Kidney (tissue), 14 donors: ENCODE data around the gene DTWD2. TPM values are rescaled to one million over a fixed set of nuclear protein-coding genes. Genes with fewer than 3 reads are reported as not detected.
"Not testable (repeated sequence)": the region's sequence is repeated elsewhere in the genome, so short reads cannot be mapped to it uniquely, and the experiment has no call there.

Experiments used
- DNase-seq, 5 donors: peaks; one replicate each; pipeline ENCODE4 v3.0.0-alpha.2; 2013 to 2020
- FAIRE-seq: peaks from 2 replicates; lab custom pipeline; 2012; peaks lifted over from hg19 to GRCh38; lab: Jason Lieb, UNC
- H3K27ac ChIP-seq, 2 donors: one replicate each; pipeline ENCODE4 v1.7.0; 2013; ENCODE audit warnings: low read depth in 2 of 2, low read length in 2 of 2, inconsistent platforms in 1 of 2
- H3K27me3 ChIP-seq: one replicate; pipeline ENCODE4 v1.7.1; 2013; ENCODE audit warnings: low read length, inconsistent platforms; ENCODE audit not compliant: control insufficient read depth, insufficient read depth
- H3K36me3 ChIP-seq, 3 donors: one replicate each; pipeline versions ENCODE4 v1.7.0 to v1.7.1; 2013; ENCODE audit warnings: low read length in 3 of 3, control low read depth in 1 of 3, inconsistent platforms in 1 of 3; ENCODE audit not compliant: insufficient read depth in 3 of 3, control insufficient read depth in 2 of 3
- H3K4me1 ChIP-seq, 3 donors: one replicate each; pipeline versions ENCODE4 v1.7.0 to v1.7.1; 2013; ENCODE audit warnings: low read length in 3 of 3, inconsistent platforms in 1 of 3, low read depth in 1 of 3; ENCODE audit not compliant: control insufficient read depth in 2 of 3, insufficient read depth in 2 of 3
- H3K4me3 ChIP-seq, 3 donors: one replicate each; pipeline versions ENCODE4 v1.7.0 to v1.8.1; 2013; ENCODE audit warnings: low read length in 3 of 3, control low read depth in 1 of 3, inconsistent platforms in 1 of 3
- H3K9ac ChIP-seq, 3 donors: one replicate each; pipeline versions ENCODE4 v1.7.0 to v1.7.1; 2013; ENCODE audit warnings: low read length in 3 of 3, control low read depth in 1 of 3, inconsistent platforms in 1 of 3
- H3K9me3 ChIP-seq, 3 donors: one replicate each; pipeline versions ENCODE4 v1.7.0 to v1.7.1; 2013; ENCODE audit warnings: low read length in 3 of 3, control low read depth in 1 of 3, inconsistent platforms in 1 of 3; ENCODE audit not compliant: control insufficient read depth in 2 of 3, insufficient read depth in 1 of 3
- intact Hi-C: fragments of 100-400 bp; cut with DNase I; formaldehyde crosslinking; loops from one replicate; pipeline ENCODE4 v1.11.1; 2022
- polyA plus RNA-seq: library from polyadenylated mRNA; stranded (reverse); fragments of 350-450 nt; fragmentation: Illumina TruSeq; extraction: RNeasy Lipid Tissue Mini Kit (QIAGEN cat#74804); gene quantifications from one replicate; pipeline ENCODE4 v1.2.3, GENCODE V29; 2014; ENCODE audit warnings: low read depth, low replicate concordance; ENCODE audit not compliant: insufficient read depth
- total RNA-seq: library from RNA; stranded (reverse); fragmentation: NEBNext Ultra II Directional; extraction: Animal tissue kit (Norgen Biotek cat#: 25700); gene quantifications from one replicate; pipeline ENCODE4 v1.2.1, GENCODE V29; 2021
- TF ChIP-seq, protein P1 (sequence below): IDR thresholded peaks from 3 replicates; pipeline ENCODE4 v1.5.1; 2012; ENCODE audit warnings: mild to moderate bottlenecking, moderate library complexity, borderline replicate concordance; ENCODE audit not compliant: insufficient read depth; ENCODE audit errors: extremely low read depth
- donor health status: control.
- donor health status: control.
- donor health status: control.
- donor health status: control.
- donor health status: control.
- donor health status: DM: yes; HTN: yes; CAD: no.
- donor health status: Normal renal cell carcinoma (clear cell type).

Gene DTWD2
- total and polyA plus RNA-seq, 2 donors from 2014 or later: 3.7 to 12.4 TPM

DNA sequence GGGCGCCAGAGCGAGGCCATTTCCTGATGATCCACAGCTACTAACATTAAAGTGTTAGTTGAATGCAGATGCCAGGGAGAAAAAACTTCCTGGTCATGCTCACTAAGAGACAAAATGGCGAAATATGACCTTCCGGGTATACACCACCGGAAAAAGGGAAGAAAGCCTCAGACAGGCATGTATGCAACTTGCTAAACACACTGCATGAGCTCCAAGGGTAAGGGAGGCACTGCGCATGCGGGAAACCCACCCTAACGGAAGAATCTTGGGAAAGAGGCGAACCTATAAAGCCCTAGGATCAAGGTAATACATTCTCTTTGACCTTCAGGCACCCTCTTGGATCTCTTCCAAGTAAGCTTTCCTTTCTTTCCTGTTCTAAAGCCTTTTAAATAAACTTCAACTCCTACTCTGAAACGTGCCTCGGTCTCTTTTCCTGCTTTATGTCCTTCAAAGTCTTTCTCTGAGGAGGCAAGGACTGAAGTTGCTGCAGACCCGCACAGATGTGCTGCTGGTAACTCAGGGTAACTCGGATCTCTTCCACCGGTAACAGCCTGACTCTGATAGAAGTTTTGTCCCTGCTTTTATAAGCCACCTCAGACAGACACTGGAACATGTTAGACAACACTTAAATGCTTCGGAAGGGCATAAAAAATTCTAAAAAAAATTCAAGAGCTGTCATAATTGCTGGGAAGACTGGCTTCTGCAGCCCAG, 64.9 kb downstream of the DTWD2 start:
- Histone ChIP-seq H3K27me3 (no peaks in the 10 kb centered on the region), H3K36me3 (no peaks in the 10 kb centered on the region), H3K9ac (no peak overlapping the region), H3K27ac (no peak overlapping the region), H3K4me1 (no peaks in the 10 kb centered on the region), H3K9me3 (no peaks in the 10 kb centered on the region), H3K4me3 (no peak overlapping the region)
- FAIRE-seq (no peak), DNase-seq (no peak)
- intact Hi-C loops: no loop called here
- TF ChIP-seq, protein P1, sequence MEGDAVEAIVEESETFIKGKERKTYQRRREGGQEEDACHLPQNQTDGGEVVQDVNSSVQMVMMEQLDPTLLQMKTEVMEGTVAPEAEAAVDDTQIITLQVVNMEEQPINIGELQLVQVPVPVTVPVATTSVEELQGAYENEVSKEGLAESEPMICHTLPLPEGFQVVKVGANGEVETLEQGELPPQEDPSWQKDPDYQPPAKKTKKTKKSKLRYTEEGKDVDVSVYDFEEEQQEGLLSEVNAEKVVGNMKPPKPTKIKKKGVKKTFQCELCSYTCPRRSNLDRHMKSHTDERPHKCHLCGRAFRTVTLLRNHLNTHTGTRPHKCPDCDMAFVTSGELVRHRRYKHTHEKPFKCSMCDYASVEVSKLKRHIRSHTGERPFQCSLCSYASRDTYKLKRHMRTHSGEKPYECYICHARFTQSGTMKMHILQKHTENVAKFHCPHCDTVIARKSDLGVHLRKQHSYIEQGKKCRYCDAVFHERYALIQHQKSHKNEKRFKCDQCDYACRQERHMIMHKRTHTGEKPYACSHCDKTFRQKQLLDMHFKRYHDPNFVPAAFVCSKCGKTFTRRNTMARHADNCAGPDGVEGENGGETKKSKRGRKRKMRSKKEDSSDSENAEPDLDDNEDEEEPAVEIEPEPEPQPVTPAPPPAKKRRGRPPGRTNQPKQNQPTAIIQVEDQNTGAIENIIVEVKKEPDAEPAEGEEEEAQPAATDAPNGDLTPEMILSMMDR: no peak

DNA sequence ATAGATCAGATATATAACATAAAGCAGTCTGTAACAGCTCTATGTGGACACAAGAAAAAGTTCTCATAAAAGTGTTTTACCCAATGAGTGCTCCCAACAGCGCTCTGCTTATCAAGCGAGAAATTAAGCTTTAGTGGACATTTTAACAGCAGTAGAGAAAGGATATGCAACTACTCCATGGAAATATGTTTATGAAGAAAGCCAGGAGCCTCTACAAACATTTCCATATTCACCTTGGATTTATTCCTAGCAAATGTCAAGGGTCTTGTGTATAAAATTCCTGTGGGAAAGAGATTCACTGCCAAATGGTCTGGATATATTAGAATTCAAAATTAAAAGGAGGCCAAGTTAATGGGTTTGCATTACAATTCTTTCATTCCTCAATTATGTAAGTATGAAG, 66.5 kb downstream of the DTWD2 start:
- intact Hi-C loops: no loop called here
- FAIRE-seq (no peak), DNase-seq (peak in 2 of 5 donors; percentile 36 to 67)

DNA sequence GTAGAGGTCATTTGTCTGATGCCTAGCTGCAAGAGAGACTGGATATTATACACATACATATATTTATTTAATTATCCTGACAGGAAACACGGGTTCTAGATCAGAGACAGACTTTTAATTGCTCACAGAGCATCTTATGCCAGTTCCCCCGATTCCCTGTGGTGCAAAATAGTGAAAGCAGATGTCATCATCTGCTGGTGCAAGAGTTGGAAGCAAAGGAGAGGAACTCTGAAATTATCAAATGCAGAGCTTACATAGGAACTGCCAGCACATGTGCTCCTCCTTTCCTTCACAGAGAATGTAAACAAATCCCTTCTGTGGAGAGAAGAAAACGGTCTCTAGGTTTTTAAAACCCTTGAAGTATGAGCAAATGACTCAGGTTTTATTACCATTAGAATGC, 69.3 kb downstream of the DTWD2 start:
- TF ChIP-seq, protein P1: no peak
- Histone ChIP-seq H3K4me3 (no peak overlapping the region), H3K4me1 (no peaks in the 10 kb centered on the region), H3K27ac (no peak overlapping the region), H3K27me3 (no peaks in the 10 kb centered on the region), H3K9ac (no peak overlapping the region), H3K9me3 (no peaks in the 10 kb centered on the region), H3K36me3 (no peaks in the 10 kb centered on the region)
- DNase-seq: no peak
- no peak for FAIRE-seq
- intact Hi-C loops: no loop called here

More for the DNA sequence above, 66.5 kb downstream of the DTWD2 start:
- no peaks in the 10 kb centered on the region for H3K4me1 ChIP-seq
- H3K36me3 ChIP-seq: no peaks in the 10 kb centered on the region
- no peak overlapping the region for H3K4me3 ChIP-seq
- TF ChIP-seq, protein P1: no peak
- H3K9ac ChIP-seq: no peak overlapping the region
- H3K9me3 ChIP-seq: no peaks in the 10 kb centered on the region
- no peak overlapping the region for H3K27ac ChIP-seq
- no peaks in the 10 kb centered on the region for H3K27me3 ChIP-seq

DNA sequence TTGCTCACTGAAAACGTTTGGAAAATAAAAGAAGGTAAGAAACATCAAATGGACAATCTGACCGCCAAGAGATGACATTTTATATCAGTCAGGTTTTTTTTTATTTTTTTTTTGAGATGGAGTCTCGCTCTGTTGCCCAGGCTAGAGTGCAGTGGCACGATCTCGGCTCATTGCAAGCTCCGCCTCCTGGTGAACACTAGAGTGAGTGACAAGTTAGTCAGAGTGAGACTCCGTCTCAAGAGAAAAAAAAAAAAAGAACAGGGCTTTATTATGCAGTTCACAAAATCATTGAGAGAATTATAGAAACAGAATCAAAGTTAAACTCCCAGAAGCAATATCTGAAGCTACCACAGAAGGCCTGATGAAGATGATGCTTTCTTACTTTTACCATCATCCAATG, 70.1 kb downstream of the DTWD2 start:
- DNase-seq (no peak), FAIRE-seq (no peak)
- Histone ChIP-seq H3K36me3 (no peaks in the 10 kb centered on the region), H3K9me3 (no peaks in the 10 kb centered on the region), H3K27ac (no peak overlapping the region), H3K4me1 (no peaks in the 10 kb centered on the region), H3K27me3 (no peaks in the 10 kb centered on the region), H3K4me3 (no peak overlapping the region), H3K9ac (no peak overlapping the region)
- intact Hi-C loops: no loop called here
- TF ChIP-seq, protein P1: no peak

DNA sequence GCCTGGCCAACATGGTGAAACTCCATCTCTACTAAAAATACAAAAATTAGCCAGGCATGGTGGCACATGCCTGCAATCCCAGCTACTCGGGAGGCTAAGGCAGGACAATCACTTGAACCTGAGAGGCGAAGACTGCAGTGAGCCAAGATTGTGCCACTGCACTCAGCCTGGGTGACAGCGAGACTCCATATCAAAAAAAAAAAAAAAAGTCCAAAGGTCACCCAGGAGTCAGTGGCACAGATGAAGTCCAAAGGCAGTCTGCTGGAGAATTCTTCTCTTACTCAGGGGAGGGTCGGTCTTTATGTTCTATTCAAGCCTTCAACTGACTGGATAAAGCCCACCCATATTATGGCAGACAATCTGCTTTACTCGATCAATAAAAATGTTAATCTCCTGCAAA, 80.8 kb downstream of the DTWD2 start:
- H3K9ac ChIP-seq, H3K36me3 ChIP-seq, DNase-seq, intact Hi-C loops, H3K27me3 ChIP-seq, H3K27ac ChIP-seq, H3K4me3 ChIP-seq, H3K4me1 ChIP-seq, FAIRE-seq, H3K9me3 ChIP-seq: not testable (repeated sequence)
